H1 (cell line): ENCODE data around the gene FADS2. TPM values are rescaled to one million over a fixed set of nuclear protein-coding genes. Genes with fewer than 3 reads are reported as not detected.

Experiments
- ATF2 ChIP-seq: IDR thresholded peaks from 2 replicates; pipeline ENCODE4 v1.6.1; 2012; ENCODE audit warnings: low read length, inconsistent platforms
- CBX8 ChIP-seq: fragments of 300-800, 300-1000 bp; sonication (generic); IDR thresholded peaks from 2 replicates; pipeline ENCODE4 v1.7.1; 2016; ENCODE audit warnings: low read depth, low read length, borderline replicate concordance
- CHD7 ChIP-seq: fragments of 300-600 bp; sonication (generic); IDR thresholded peaks from 2 replicates; pipeline ENCODE4 v1.7.1; 2012; ENCODE audit warnings: low read length, moderate library complexity, mild to moderate bottlenecking, inconsistent platforms; ENCODE audit not compliant: insufficient replicate concordance
- KDM4A ChIP-seq: IDR thresholded peaks from one replicate; pipeline ENCODE4 v1.7.1; 2012; ENCODE audit warnings: low read depth, mild to moderate bottlenecking, moderate library complexity, low read length, inconsistent platforms; ENCODE audit not compliant: severe bottlenecking
- MAFK ChIP-seq: IDR thresholded peaks from 2 replicates; pipeline ENCODE4 v1.6.1; 2012; ENCODE audit warnings: low read depth, mild to moderate bottlenecking, improper control_type of control experiment, low read length
- NANOG ChIP-seq: IDR thresholded peaks from 2 replicates; pipeline ENCODE4 v1.6.1; 2011; ENCODE audit warnings: low read length, low read depth, mild to moderate bottlenecking, inconsistent platforms; ENCODE audit not compliant: insufficient read depth, poor library complexity, severe bottlenecking
- POLR2AphosphoS5 ChIP-seq: IDR thresholded peaks from 2 replicates; pipeline ENCODE4 v1.6.1; 2011; ENCODE audit warnings: low read depth, low read length
- SP4 ChIP-seq: IDR thresholded peaks from 2 replicates; pipeline ENCODE4 v1.6.1; 2012; ENCODE audit warnings: low read length, inconsistent platforms
- SUZ12 ChIP-seq: fragments of 200-600 bp; sonication (generic); IDR thresholded peaks from 2 replicates; pipeline ENCODE4 v1.6.1; 2012; ENCODE audit warnings: mild to moderate bottlenecking, inconsistent platforms, low read length, moderate library complexity, mixed read lengths
- TEAD4 ChIP-seq: IDR thresholded peaks from 2 replicates; pipeline ENCODE4 v1.6.1; 2012; ENCODE audit warnings: low read depth, low read length, inconsistent platforms, mixed read lengths
- polyA plus RNA-seq, 7 experiments: library from polyadenylated mRNA; depleted of rRNA in 3 of 7; stranded (reverse) in 5 of 7; unstranded in 2 of 7; fragments of >200 nt in 5 of 7; fragments of 200-250 nt in 2 of 7; gene quantifications; 1 replicate in 5 of 7; 2 replicates in 1 of 7; 4 replicates in 1 of 7; pipeline versions ENCODE4 v1.2.1 to v1.2.3, GENCODE V29; 2011 to 2013; ENCODE audit warnings: missing spikeins in 2 of 7, mixed read lengths in 2 of 7
- total RNA-seq: library from RNA; stranded (reverse); fragmentation: NEBNext Ultra II Directional; extraction: Animal tissue kit (Norgen Biotek cat#: 25700); gene quantifications from 2 replicates; pipeline ENCODE4 v1.2.1, GENCODE V29; 2021

The FADS2 gene
- total and polyA plus RNA-seq, 2 of the 8 experiments (the other 6 are each of a cell fraction or from before 2014, with no cell fraction given), result 499 to 701 TPM

GRCh38 chr11:61791737-61792309, 36.3 kb upstream of the FADS2 start (continued):
- TF ChIP-seq CHD7 (no peak), SUZ12 (no peak), KDM4A (no peak), MAFK (no peak), CBX8 (no peak), ATF2 (no peak), TEAD4 (no peak), POLR2AphosphoS5 (peak; percentile 68), SP4 (no peak), NANOG (no peak)
